ENCODE results near the gene MRPL27. TPM values are rescaled to one million over a fixed set of nuclear protein-coding genes. Genes with fewer than 3 reads are reported as not detected.
A peak's percentile ranks its signal among the peaks of the same experiment; 100 is the strongest.

MRPL27 gene
- total RNA-seq, 4 donors from 2014 or later = 16.4 to 72.1 (median 45.8) TPM

- Histone ChIP-seq H3K27ac (no peak overlapping the region), H3K9me3 (no peaks in the 10 kb centered on the region), H3K27me3 (no peaks in the 10 kb centered on the region), H3K4me3 (no peak overlapping the region), H3K4me1 (peaks cover 0 to 5% of the 10 kb centered on the region in 2 donors), H3K36me3 (no peaks in the 10 kb centered on the region)
- no peak for DNase-seq
- intact Hi-C loops (cut with DNase I; ENCODE audit: low total_unique reads) = no loop called here
- TF ChIP-seq CTCF (IDR thresholded peaks at IDR 0.05) (no peak), POLR2A (IDR thresholded peaks at IDR 0.05) (no peak)
Measured at GRCh38 chr17:50364061-50364458, 8.9 kb downstream of the MRPL27 start.

DNA sequence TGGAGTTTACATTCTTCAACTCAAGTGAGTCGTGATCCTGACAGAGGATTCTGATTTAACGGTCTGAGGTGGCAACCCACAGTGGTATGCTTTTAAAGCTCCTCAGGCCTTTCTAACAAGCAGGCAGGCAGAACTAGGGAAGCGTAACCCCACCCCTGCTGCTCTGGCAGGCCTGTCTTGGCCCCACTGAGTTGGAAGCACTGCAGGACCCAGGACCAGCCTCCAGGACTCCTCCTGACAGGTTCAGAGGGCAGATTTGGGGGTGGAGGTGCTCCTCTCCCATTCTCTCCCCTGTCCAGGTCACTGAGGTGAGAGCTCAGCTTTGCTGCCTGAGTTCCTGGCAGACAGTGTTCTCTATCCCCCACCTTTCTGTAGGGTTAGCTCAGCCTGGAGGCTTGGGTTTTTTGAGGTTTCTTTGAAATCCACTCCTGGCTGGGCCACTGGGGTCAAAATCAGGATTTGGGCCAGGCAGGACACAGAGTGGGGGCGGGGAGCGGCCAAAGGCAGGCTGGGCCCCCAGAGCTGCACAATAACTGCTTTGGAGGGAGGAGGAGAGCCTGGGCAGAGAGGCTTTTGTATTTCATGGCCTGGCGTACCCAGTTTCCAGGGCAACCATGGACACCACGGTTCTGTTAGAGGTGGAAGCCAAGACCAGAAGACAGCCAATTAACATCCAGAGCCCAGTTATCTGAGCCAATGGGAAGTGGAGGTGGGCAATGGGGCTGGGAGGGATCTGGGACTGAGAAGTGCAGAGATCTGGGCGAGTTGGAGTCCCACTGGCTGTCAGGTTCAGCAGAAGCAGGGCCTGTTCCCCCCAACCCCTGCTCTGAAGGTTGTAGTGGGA, 9.5 kb downstream of the MRPL27 start:
- intact Hi-C loops (cut with DNase I; ENCODE audit: low total_unique reads) = no loop called here
- DNase-seq = no peak
- H3K36me3 ChIP-seq = no peaks in the 10 kb centered on the region
- TF ChIP-seq POLR2A (IDR thresholded peaks at IDR 0.05) (no peak), CTCF (IDR thresholded peaks at IDR 0.05) (no peak)
- peaks cover 0 to 5% of the 10 kb centered on the region in 2 donors for H3K4me1 ChIP-seq
- H3K27me3 ChIP-seq = no peaks in the 10 kb centered on the region
- no peak overlapping the region for H3K27ac ChIP-seq
- no peak overlapping the region for H3K4me3 ChIP-seq
- H3K9me3 ChIP-seq = no peaks in the 10 kb centered on the region

GRCh38 chr17:50362661-50363060, 10.3 kb downstream of the MRPL27 start:
- no peak for DNase-seq
- Histone ChIP-seq H3K4me1 (peaks cover 0 to 5% of the 10 kb centered on the region in 2 donors), H3K27me3 (no peaks in the 10 kb centered on the region), H3K36me3 (no peaks in the 10 kb centered on the region), H3K9me3 (no peaks in the 10 kb centered on the region), H3K4me3 (no peak overlapping the region), H3K27ac (no peak overlapping the region)
- TF ChIP-seq POLR2A (IDR thresholded peaks at IDR 0.05) (no peak), CTCF (IDR thresholded peaks at IDR 0.05) (no peak)
- intact Hi-C loops (cut with DNase I; ENCODE audit: low total_unique reads) = no loop called here

DNA sequence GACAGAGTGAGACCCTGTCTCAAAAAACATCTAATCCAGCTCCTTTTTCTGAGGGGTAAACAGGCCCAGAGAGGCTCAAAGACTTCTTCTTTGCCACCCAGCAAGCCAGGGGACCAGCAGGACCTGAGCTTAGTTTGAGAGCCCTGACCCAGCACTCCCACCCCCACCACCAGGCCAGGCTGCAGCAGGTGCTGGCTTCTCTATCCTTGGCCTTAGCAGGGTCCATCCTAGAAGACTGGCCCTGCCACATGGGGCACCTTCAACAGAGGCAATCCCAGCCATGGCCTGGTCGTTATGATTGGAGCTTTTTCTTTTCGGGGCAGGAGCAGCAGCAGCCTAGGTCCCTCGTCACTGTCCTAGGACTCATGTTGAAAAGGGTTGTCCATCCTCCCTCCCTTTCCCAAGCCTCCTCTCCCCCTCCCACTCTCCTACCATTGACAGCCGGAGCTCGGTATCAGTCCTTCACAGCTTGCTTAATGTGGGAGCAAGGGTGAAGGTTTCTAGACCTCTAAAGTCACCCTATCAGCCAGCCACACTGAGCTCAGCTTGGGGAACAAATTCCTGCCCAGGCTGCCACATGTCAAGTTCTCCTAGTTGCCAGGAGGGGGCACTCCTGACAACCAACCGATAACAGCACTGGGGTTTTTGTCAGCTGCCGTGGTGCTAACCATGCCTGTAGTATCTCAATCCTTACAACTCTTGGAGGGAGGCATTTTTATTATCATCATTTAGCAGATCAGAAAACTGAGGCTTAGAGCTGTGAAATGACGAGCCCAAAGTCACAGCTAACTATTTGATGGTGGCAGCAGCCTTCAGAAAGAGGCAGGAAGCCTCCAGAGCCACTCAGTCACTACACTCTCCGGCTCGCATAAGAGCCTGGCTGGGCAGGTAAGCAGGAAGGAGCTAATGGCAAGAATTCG, 11.2 kb downstream of the MRPL27 start:
- intact Hi-C loops (cut with DNase I; ENCODE audit: low total_unique reads) = no loop called here
- Histone ChIP-seq H3K27ac (peak overlapping the region in 1 of 2 donors; percentile 18), H3K36me3 (no peaks in the 10 kb centered on the region), H3K27me3 (no peaks in the 10 kb centered on the region), H3K9me3 (no peaks in the 10 kb centered on the region), H3K4me1 (peaks cover 0 to 5% of the 10 kb centered on the region in 2 donors), H3K4me3 (no peak overlapping the region)
- DNase-seq = no peak
- peak; percentile 32 to 60 (median 56) for TF ChIP-seq CTCF (IDR thresholded peaks at IDR 0.05)
- no peak for TF ChIP-seq POLR2A (IDR thresholded peaks at IDR 0.05)
